ENCODE results near the gene PVALEF. TPM values are rescaled to one million over a fixed set of nuclear protein-coding genes. Genes with fewer than 3 reads are reported as not detected.

PVALEF gene
- total RNA-seq, 2 donors from 2014 or later, result not detected

DNA sequence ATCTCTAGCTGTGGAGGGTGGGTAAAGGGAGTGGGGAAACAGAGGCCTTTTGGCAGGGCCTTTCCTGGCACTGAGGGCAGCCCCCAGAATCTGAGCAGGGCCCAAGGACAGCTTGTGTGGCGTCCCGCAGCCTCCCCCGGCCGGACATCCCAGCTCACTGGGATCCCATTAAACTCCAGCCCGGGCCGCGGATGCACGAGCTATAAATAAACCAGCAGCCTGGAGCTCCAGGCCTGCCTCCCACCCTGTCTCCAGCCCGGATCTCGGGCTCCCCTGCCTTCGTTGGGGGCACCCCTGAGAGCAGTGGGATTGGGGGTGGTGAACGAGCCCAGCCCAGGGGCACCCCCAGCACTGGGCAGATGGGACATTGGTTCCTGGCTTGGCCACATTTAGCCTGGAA is 14.6 kb downstream of the PVALEF start:
- TF ChIP-seq, protein P1, sequence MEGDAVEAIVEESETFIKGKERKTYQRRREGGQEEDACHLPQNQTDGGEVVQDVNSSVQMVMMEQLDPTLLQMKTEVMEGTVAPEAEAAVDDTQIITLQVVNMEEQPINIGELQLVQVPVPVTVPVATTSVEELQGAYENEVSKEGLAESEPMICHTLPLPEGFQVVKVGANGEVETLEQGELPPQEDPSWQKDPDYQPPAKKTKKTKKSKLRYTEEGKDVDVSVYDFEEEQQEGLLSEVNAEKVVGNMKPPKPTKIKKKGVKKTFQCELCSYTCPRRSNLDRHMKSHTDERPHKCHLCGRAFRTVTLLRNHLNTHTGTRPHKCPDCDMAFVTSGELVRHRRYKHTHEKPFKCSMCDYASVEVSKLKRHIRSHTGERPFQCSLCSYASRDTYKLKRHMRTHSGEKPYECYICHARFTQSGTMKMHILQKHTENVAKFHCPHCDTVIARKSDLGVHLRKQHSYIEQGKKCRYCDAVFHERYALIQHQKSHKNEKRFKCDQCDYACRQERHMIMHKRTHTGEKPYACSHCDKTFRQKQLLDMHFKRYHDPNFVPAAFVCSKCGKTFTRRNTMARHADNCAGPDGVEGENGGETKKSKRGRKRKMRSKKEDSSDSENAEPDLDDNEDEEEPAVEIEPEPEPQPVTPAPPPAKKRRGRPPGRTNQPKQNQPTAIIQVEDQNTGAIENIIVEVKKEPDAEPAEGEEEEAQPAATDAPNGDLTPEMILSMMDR (IDR thresholded peaks at IDR 0.05), result no peak
- no peak for DNase-seq

DNA sequence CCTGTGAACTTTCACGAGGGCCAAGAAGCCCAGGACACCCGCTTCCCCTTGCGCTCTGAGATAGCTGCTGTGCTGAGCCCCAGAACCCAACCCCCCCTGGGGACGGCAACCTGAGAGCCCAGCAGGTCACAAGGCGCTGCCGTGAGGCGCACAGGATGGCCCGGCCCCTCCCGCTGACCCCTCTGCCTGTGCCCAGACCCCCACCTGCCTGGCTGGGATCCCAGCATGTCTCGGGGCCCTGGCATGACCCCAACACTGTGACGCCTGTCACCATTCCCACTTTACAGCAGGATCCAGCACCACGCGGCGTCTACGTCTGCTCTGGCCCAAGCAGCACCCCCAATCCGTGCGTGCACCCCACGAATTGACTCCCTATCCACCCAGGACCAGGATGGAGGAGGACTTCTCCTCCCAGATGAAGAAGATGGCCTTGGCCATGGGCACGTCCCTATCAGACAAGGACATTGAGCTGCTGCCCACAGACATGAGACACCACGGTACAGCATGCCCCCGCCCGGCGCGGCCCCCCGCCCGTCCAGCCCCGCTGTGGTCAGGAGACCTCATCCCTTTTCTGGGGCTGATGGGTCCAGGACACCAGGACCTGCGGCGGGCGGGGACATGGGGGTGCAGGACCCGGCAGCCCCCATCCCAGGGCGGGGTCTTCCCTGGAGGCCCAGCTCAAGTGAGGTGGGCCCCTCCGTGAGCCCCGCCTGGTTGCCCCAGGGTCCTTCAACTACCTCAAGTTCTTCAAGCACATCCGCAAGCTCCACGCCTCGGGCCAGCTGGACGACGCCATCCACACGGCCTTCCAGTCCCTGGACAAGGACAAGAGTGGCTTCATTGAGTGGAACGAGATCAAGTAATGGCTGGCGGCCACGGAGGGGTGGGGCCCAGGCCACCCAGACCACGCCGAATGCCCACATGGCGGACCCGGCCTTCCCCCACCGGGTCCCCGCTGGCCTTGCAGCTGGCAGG is 15.8 kb downstream of the PVALEF start:
- H3K9ac ChIP-seq (ENCODE audit: low read depth in 2 of 2, low read length in 2 of 2), result no peak overlapping the region
- DNase-seq, result no peak
- H3K4me3 ChIP-seq, result no peak overlapping the region
- H3K27ac ChIP-seq, result no peak overlapping the region
- no peaks in the 10 kb centered on the region for H3K9me3 ChIP-seq
- TF ChIP-seq, protein P1 (IDR thresholded peaks at IDR 0.05), result no peak
- H3K36me3 ChIP-seq, result no peaks in the 10 kb centered on the region
- no peaks in the 10 kb centered on the region for H3K27me3 ChIP-seq
- intact Hi-C loops (cut with DNase I), result no loop called here
- H3K4me1 ChIP-seq, result no peaks in the 10 kb centered on the region

More for the DNA sequence above, 14.6 kb downstream of the PVALEF start:
- Histone ChIP-seq H3K36me3 (no peaks in the 10 kb centered on the region), H3K27ac (no peak overlapping the region), H3K4me1 (no peaks in the 10 kb centered on the region), H3K27me3 (no peaks in the 10 kb centered on the region), H3K9ac (ENCODE audit: low read depth in 2 of 2, low read length in 2 of 2) (no peak overlapping the region), H3K9me3 (no peaks in the 10 kb centered on the region), H3K4me3 (no peak overlapping the region)
- intact Hi-C loops (cut with DNase I), result no loop called here

DNA sequence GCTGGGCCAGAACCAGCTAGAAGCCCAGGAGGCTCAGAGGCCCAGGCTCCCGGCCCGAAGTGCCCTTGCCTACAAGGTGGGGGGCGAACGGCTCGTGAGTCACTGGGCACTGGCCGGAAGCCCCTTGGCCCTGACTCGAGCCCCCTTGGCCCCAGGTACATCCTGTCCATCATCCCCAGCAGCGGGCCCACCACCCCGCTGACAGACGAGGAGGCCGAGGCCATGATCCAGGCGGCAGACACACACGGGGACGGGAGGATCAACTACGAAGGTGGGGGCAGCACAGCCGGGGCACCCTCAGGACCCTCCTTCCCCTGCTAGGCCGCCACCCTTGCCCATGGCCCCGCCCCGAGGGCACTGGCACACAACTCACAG is 16.5 kb downstream of the PVALEF start:
- no peaks in the 10 kb centered on the region for H3K9me3 ChIP-seq
- H3K27me3 ChIP-seq, result no peaks in the 10 kb centered on the region
- no peak overlapping the region for H3K27ac ChIP-seq
- DNase-seq, result no peak
- TF ChIP-seq, protein P1 (IDR thresholded peaks at IDR 0.05), result no peak
- intact Hi-C loops (cut with DNase I), result no loop called here
- no peak overlapping the region for H3K9ac ChIP-seq (ENCODE audit: low read depth in 2 of 2, low read length in 2 of 2)
- no peak overlapping the region for H3K4me3 ChIP-seq
- no peaks in the 10 kb centered on the region for H3K36me3 ChIP-seq
- H3K4me1 ChIP-seq, result no peaks in the 10 kb centered on the region

DNA sequence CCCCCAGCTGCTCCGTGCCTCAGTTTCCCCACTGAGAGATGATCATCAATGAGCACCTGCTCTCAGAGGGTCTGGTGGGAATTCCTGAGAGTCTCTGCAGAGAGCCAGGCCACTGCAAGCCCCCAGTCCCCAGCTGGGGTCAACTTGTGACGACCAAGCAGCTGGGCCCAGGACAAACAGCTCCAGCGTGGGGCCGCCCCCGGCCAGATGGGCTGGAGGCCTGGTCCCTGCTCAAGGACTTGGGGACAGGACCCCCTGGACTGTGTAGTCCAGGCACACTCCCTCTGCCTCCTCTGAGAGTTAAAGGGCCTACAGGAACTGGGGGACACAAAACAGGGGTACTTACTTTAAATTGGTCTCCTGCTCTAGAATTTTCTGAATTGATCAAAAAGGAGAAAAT is 17.3 kb downstream of the PVALEF start:
- no peaks in the 10 kb centered on the region for H3K36me3 ChIP-seq
- TF ChIP-seq, protein P1 (IDR thresholded peaks at IDR 0.05), result no peak
- H3K27ac ChIP-seq, result no peak overlapping the region
- DNase-seq, result no peak
- H3K4me3 ChIP-seq, result no peak overlapping the region
- H3K4me1 ChIP-seq, result no peaks in the 10 kb centered on the region
- intact Hi-C loops (cut with DNase I), result no loop called here
- H3K27me3 ChIP-seq, result no peaks in the 10 kb centered on the region
- no peak overlapping the region for H3K9ac ChIP-seq (ENCODE audit: low read depth in 2 of 2, low read length in 2 of 2)
- H3K9me3 ChIP-seq, result no peaks in the 10 kb centered on the region

DNA sequence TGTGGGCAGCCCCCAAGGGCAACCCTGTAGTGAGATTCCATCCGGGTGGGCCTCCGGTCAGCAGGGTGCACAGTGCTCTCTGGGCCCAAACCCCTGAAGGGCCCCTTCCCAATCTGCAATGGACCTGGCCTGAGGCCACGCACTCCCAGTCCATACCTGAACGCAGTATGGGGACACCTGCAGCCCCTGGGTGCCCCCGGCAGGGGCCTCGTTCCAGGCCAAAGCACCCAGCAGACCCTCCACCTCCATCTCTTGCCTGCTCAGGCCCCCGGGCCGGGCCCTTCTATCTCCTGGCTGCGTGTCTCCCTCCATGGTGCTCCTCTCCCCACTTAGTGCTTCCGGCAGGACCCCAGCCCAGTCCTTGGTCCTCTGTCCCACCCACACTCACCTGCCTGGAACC is 18.0 kb downstream of the PVALEF start:
- no peak overlapping the region for H3K9ac ChIP-seq (ENCODE audit: low read depth in 2 of 2, low read length in 2 of 2)
- H3K9me3 ChIP-seq, result no peaks in the 10 kb centered on the region
- intact Hi-C loops (cut with DNase I), result no loop called here
- H3K27me3 ChIP-seq, result no peaks in the 10 kb centered on the region
- DNase-seq, result no peak
- no peak overlapping the region for H3K27ac ChIP-seq
- H3K4me1 ChIP-seq, result no peaks in the 10 kb centered on the region
- TF ChIP-seq, protein P1 (IDR thresholded peaks at IDR 0.05), result no peak
- H3K4me3 ChIP-seq, result no peak overlapping the region
- H3K36me3 ChIP-seq, result no peaks in the 10 kb centered on the region

All from colonic mucosa (tissue), 4 donors.